Heart left ventricle (tissue), 16 donors: ENCODE measurements around the gene OR2S2. TPM values are rescaled to one million over a fixed set of nuclear protein-coding genes. Genes with fewer than 3 reads are reported as not detected.
A peak's percentile ranks its signal among the peaks of the same experiment; 100 is the strongest.

ENCODE experiments used
- ATAC-seq, 4 donors: fragments of 200-7000 bp; cut with Tn5 transposase; one replicate each; pipeline ENCODE4 v1.9.1; 2020 to 2022; ENCODE audit warnings: moderate library complexity in 4 of 4, mild to moderate bottlenecking in 3 of 4, moderate number of reproducible peaks in 1 of 4
- DNase-seq, 5 donors: peaks; one replicate each; pipeline ENCODE4 v3.0.0-alpha.2; 2020
- H3K27ac ChIP-seq, 12 donors: fragments of 200-600 bp; sonication (generic) in 4 of 12; one replicate each; pipeline versions ENCODE4 v1.5.0 to v1.8.0; 2016 to 2022; ENCODE audit warnings: mild to moderate bottlenecking in 2 of 12
- H3K27me3 ChIP-seq, 9 donors: fragments of 200-600 bp; sonication (generic) in 2 of 9; one replicate each; pipeline versions ENCODE4 v1.5.1 to v1.8.0; 2016 to 2022; ENCODE audit warnings: mild to moderate bottlenecking in 3 of 9
- H3K36me3 ChIP-seq, 9 donors: fragments of 200-600 bp; sonication (generic) in 2 of 9; one replicate each; pipeline versions ENCODE4 v1.5.0 to v1.8.0; 2018 to 2022; ENCODE audit warnings: mild to moderate bottlenecking in 2 of 9
- H3K4me1 ChIP-seq, 12 donors: fragments of 200-600 bp; sonication (generic) in 4 of 12; one replicate each; pipeline versions ENCODE4 v1.5.0 to v1.8.0; 2016 to 2022; ENCODE audit warnings: mild to moderate bottlenecking in 3 of 12
- H3K4me3 ChIP-seq, 12 donors: fragments of 200-600 bp; sonication (generic) in 4 of 12; one replicate each; pipeline versions ENCODE4 v1.5.0 to v1.8.0; 2017 to 2022; ENCODE audit warnings: mild to moderate bottlenecking in 9 of 12, moderate library complexity in 4 of 12
- H3K9me3 ChIP-seq, 12 donors: fragments of 200-600 bp; sonication (generic) in 4 of 12; one replicate each; pipeline versions ENCODE4 v1.5.0 to v1.8.0; 2016 to 2022; ENCODE audit warnings: mild to moderate bottlenecking in 1 of 12
- CTCF ChIP-seq, 12 donors: fragments of 200-600 bp; sonication (generic) in 4 of 12; IDR thresholded peaks; one replicate each; pipeline versions ENCODE4 v1.5.0 to v1.8.0; 2018 to 2022; ENCODE audit warnings: antibody characterized with exemption in 12 of 12, mild to moderate bottlenecking in 5 of 12
- POLR2A ChIP-seq, 2 donors: fragments of 450-650 bp; IDR thresholded peaks; one replicate each; pipeline ENCODE4 v1.6.1; 2017; ENCODE audit warnings: antibody characterized with exemption in 2 of 2, mild to moderate bottlenecking in 2 of 2, moderate library complexity in 2 of 2
- WGBS, 4 donors: extraction: QIAGEN DNeasy Blood & Tissue Kit in 2 of 4; methylation state at CpG; one replicate each; pipeline versions ENCODE4 v1.1.5 to v1.1.7; 2013 to 2018; 5-methylcytosine and 5-hydroxymethylcytosine counted together
- intact Hi-C, 10 donors: fragments of 100-400 bp; cut with DNase I; formaldehyde crosslinking; loops; one replicate each; pipeline versions ENCODE4 v1.11.1 to v1.14.2; 2022
- polyA plus RNA-seq, 2 donors: library from polyadenylated mRNA; stranded (reverse); fragments of 200-250 nt; gene quantifications; one replicate each; pipeline ENCODE4 v1.2.3, GENCODE V29; 2013
- total RNA-seq, 9 donors: library from RNA; depleted of rRNA in 2 of 9; stranded (reverse); fragments of >200 nt in 2 of 9; fragmentation: NEBNext Ultra II Directional in 3 of 9; extraction: Animal tissue kit (Norgen Biotek cat#: 25700) in 3 of 9; gene quantifications; one replicate each; pipeline versions ENCODE4 v1.1.0 to v1.2.4, GENCODE V29; 2016 to 2023
- donor health status: ischemic (EF 13 %, LVEDD 7.1; RV severe dilation, severe dysfunction).
- donor health status: healthy with polysubstance abuse.
- donor health status: DM: no; HTN: yes; CAD: no.
- donor health status: DM: no; HTN: no; CAD: no.
- donor health status: ischemic (EF 25% LVEDD 6.9; RV normal size, moderate dysfunction).
- donor health status: ischemic (EF 25% LVEDD 5.7; RV mildly dilated, moderate dysfunction).
- donor health status: healthy.
- donor health status: DM: yes; HTN: yes; CAD: no.
- donor health status: ischemic (EF 35%, LVEDD 5.7; RV mildly dilated, moderate dysfunction).
- donor health status: nonischemic (EF 11% LVEDD 7.7; RV severe dilation, severe dysfunction).
- donor health status: DM: yes; HTN: yes; CAD: no.
- donor health status: PGD.
- donor health status: ischemic (EF 29% LVEDD 5.4; RV normal size, mild dysfunction).
- donor health status: nonischemic (EF 23%, LVEDD 6.1; RV moderate dilation, normal function).

Gene OR2S2
- total and polyA plus RNA-seq, 11 donors: not detected

GRCh38 chr9:35976726-35977125 lies 18.8 kb upstream of the OR2S2 start:
- DNase-seq (no peak), ATAC-seq (no peak)
- peaks cover 0 to 24% (median 11%) of the 10 kb centered on the region in 12 donors for H3K9me3 ChIP-seq
- H3K4me1 ChIP-seq: no peaks in the 10 kb centered on the region
- TF ChIP-seq POLR2A (IDR thresholded peaks at IDR 0.05): no peak
- no peak for TF ChIP-seq CTCF (IDR thresholded peaks at IDR 0.05)
- H3K36me3 ChIP-seq: no peaks in the 10 kb centered on the region
- 88 to 94% (median 91%) methylated on average over 1 of the region's 1 CpG for WGBS, 4 donors
- no peak overlapping the region for H3K4me3 ChIP-seq
- intact Hi-C loops: no loop called here
- no peak overlapping the region for H3K27ac ChIP-seq
- H3K27me3 ChIP-seq: peaks cover 0 to 20% (median 0%) of the 10 kb centered on the region in 9 donors

GRCh38 chr9:35974800-35975199 lies 16.8 kb upstream of the OR2S2 start:
- H3K36me3 ChIP-seq: no peaks in the 10 kb centered on the region
- no peak overlapping the region for H3K27ac ChIP-seq
- no peak for ATAC-seq
- WGBS, 4 donors: 96 to 100% (median 97%) methylated on average over 1 of the region's 1 CpG
- H3K4me3 ChIP-seq: no peak overlapping the region
- intact Hi-C loops: no loop called here
- peaks cover 0 to 20% (median 0%) of the 10 kb centered on the region in 9 donors for H3K27me3 ChIP-seq
- peaks cover 0 to 24% (median 11%) of the 10 kb centered on the region in 12 donors for H3K9me3 ChIP-seq
- no peaks in the 10 kb centered on the region for H3K4me1 ChIP-seq
- DNase-seq: no peak
- no peak for TF ChIP-seq CTCF (IDR thresholded peaks at IDR 0.05)
- TF ChIP-seq POLR2A (IDR thresholded peaks at IDR 0.05): no peak

GRCh38 chr9:35972093-35972492 lies 14.1 kb upstream of the OR2S2 start:
- WGBS, 4 donors: 19 to 33% (median 28%) methylated on average over 24 to 35 of the region's 35 CpGs
- peaks cover 0 to 20% (median 0%) of the 10 kb centered on the region in 9 donors for H3K27me3 ChIP-seq
- DNase-seq (peak in 4 of 5 donors; percentile 20 to 59 (median 30)), ATAC-seq (peak in 1 of 4 donors; percentile 34)
- H3K9me3 ChIP-seq: peaks cover 0 to 24% (median 11%) of the 10 kb centered on the region in 12 donors
- no peaks in the 10 kb centered on the region for H3K36me3 ChIP-seq
- intact Hi-C loops: no loop called here
- no peak for TF ChIP-seq POLR2A (IDR thresholded peaks at IDR 0.05)
- no peak for TF ChIP-seq CTCF (IDR thresholded peaks at IDR 0.05)
- no peak overlapping the region for H3K27ac ChIP-seq
- H3K4me3 ChIP-seq: peak overlapping the region in 8 of 12 donors; percentile 10 to 44 (median 28)
- H3K4me1 ChIP-seq: no peaks in the 10 kb centered on the region

- Histone ChIP-seq H3K36me3 (no peaks in the 10 kb centered on the region), H3K4me3 (no peak overlapping the region), H3K9me3 (no peaks in the 10 kb centered on the region), H3K27ac (no peak overlapping the region), H3K27me3 (peaks cover 0 to 1% (median 0%) of the 10 kb centered on the region in 9 donors), H3K4me1 (peaks cover 0 to 4% (median 0%) of the 10 kb centered on the region in 12 donors)
- ATAC-seq (no peak), DNase-seq (no peak)
- 55 to 62% (median 59%) methylated on average over 2 of the region's 2 CpGs for WGBS, 4 donors
- TF ChIP-seq POLR2A (IDR thresholded peaks at IDR 0.05): no peak
- TF ChIP-seq CTCF (IDR thresholded peaks at IDR 0.05): no peak
- intact Hi-C loops: no loop called here
These were observed 9.1 kb upstream of the OR2S2 start for GRCh38 chr9:35967042-35967441.
